HEK293 (cell line): ENCODE results near the gene ALDH16A1.

ENCODE experiments used
- CTCF ChIA-PET: fragments of 350-600 bp; formaldehyde crosslinking; extraction: SDS; loops from one replicate; lab custom pipeline; 2021; ENCODE audit warnings: antibody characterized with exemption; lab: Yijun Ruan, JAX
- POLR2A ChIA-PET: fragments of 300-600 bp; formaldehyde crosslinking; extraction: SDS; loops from one replicate; lab custom pipeline; 2020; ENCODE audit warnings: antibody characterized with exemption, inconsistent platforms; lab: Yijun Ruan, JAX
- H3K27ac ChIP-seq: fragments of 200-500 bp; sonication (Bioruptor generic); 2 replicates; pipeline ENCODE4 v1.5.1; 2014; ENCODE audit warnings: low read depth, low read length, control low read depth, inconsistent platforms; ENCODE audit errors: extremely low read depth
- H3K36me3 ChIP-seq, 2 experiments: fragments of 200-500 bp in 1 of 2; sonication (Bioruptor generic) in 1 of 2; 1 replicate in 1 of 2; 2 replicates in 1 of 2; pipeline ENCODE4 v1.5.1; 2014 to 2017; ENCODE audit warnings: inconsistent platforms in 2 of 2, low read length in 2 of 2; ENCODE audit not compliant: control insufficient read depth in 2 of 2, insufficient read depth in 1 of 2
- H3K4me1 ChIP-seq: fragments of 200-500 bp; sonication (Bioruptor generic); 2 replicates; pipeline ENCODE4 v1.5.1; 2014; ENCODE audit warnings: mild to moderate bottlenecking, low read length, inconsistent platforms; ENCODE audit not compliant: control insufficient read depth, insufficient read depth
- H3K4me3 ChIP-seq: 2 replicates; pipeline ENCODE4 v1.5.1; 2011; ENCODE audit warnings: low read depth, mild to moderate bottlenecking, control low read depth, low read length, moderate library complexity
- H3K9me3 ChIP-seq: fragments of 200-500 bp; sonication (Bioruptor generic); 2 replicates; pipeline ENCODE4 v1.5.1; 2014; ENCODE audit warnings: low read depth, low read length, inconsistent platforms; ENCODE audit not compliant: control insufficient read depth, insufficient read depth
- EGR2 ChIP-seq: fragments of 450-650 bp; formaldehyde crosslinking; IDR thresholded peaks from 2 replicates; pipeline ENCODE4 v1.5.1; 2016; ENCODE audit warnings: low read depth, missing biosample characterization, missing genetic modification characterization
- FEZF1 ChIP-seq: fragments of 450-650 bp; formaldehyde crosslinking; IDR thresholded peaks from 2 replicates; pipeline ENCODE4 v1.5.1; 2016; ENCODE audit warnings: missing biosample characterization, missing genetic modification characterization
- PRDM1 ChIP-seq: fragments of 450-650 bp; formaldehyde crosslinking; IDR thresholded peaks from 2 replicates; pipeline ENCODE4; 2016; ENCODE audit warnings: missing biosample characterization, missing genetic modification characterization
- YY2 ChIP-seq: fragments of 450-650 bp; formaldehyde crosslinking; IDR thresholded peaks from 2 replicates; pipeline ENCODE4 v1.5.1; 2016; ENCODE audit warnings: missing biosample characterization, missing genetic modification characterization
- ZBTB21 ChIP-seq: fragments of 450-650 bp; formaldehyde crosslinking; IDR thresholded peaks from 2 replicates; pipeline ENCODE4 v1.5.1; 2017; ENCODE audit warnings: missing biosample characterization, missing genetic modification characterization
- ZBTB8A ChIP-seq: fragments of 450-650 bp; formaldehyde crosslinking; IDR thresholded peaks from 2 replicates; pipeline ENCODE4 v1.5.1; 2016; ENCODE audit warnings: missing biosample characterization, missing genetic modification characterization
- ZFP69B ChIP-seq: fragments of 450-650 bp; formaldehyde crosslinking; IDR thresholded peaks from 2 replicates; pipeline ENCODE4 v1.5.1; 2016; ENCODE audit warnings: missing biosample characterization, missing genetic modification characterization
- ZNF133 ChIP-seq: fragments of 450-650 bp; formaldehyde crosslinking; IDR thresholded peaks from 2 replicates; pipeline ENCODE4 v1.5.1; 2016; ENCODE audit warnings: missing biosample characterization, missing genetic modification characterization
- ZNF174 ChIP-seq: fragments of 450-650 bp; formaldehyde crosslinking; IDR thresholded peaks from 2 replicates; pipeline ENCODE4 v1.5.0; 2017; ENCODE audit warnings: missing biosample characterization, mild to moderate bottlenecking, missing genetic modification characterization
- ZNF211 ChIP-seq: fragments of 450-650 bp; formaldehyde crosslinking; IDR thresholded peaks from 2 replicates; pipeline ENCODE4 v1.5.1; 2016; ENCODE audit warnings: low read depth, missing biosample characterization, missing genetic modification characterization
- ZNF221 ChIP-seq: fragments of 450-650 bp; formaldehyde crosslinking; IDR thresholded peaks from 2 replicates; pipeline ENCODE4 v1.5.1; 2017; ENCODE audit warnings: missing biosample characterization, missing genetic modification characterization, borderline replicate concordance
- ZNF223 ChIP-seq: fragments of 450-650 bp; formaldehyde crosslinking; IDR thresholded peaks from 2 replicates; pipeline ENCODE4 v1.5.1; 2016; ENCODE audit warnings: missing biosample characterization, missing genetic modification characterization
- ZNF311 ChIP-seq: fragments of 450-650 bp; formaldehyde crosslinking; IDR thresholded peaks from 2 replicates; pipeline ENCODE4 v1.5.1; 2017; ENCODE audit warnings: missing biosample characterization, missing genetic modification characterization, borderline replicate concordance
- ZNF324 ChIP-seq: fragments of 450-650 bp; formaldehyde crosslinking; IDR thresholded peaks from 2 replicates; pipeline ENCODE4 v1.5.1; 2016; ENCODE audit warnings: missing biosample characterization, missing genetic modification characterization
- ZNF398 ChIP-seq: fragments of 450-650 bp; formaldehyde crosslinking; IDR thresholded peaks from 2 replicates; pipeline ENCODE4 v1.5.1; 2017; ENCODE audit warnings: missing biosample characterization, missing genetic modification characterization
- ZNF433 ChIP-seq: fragments of 450-650 bp; formaldehyde crosslinking; IDR thresholded peaks from 2 replicates; pipeline ENCODE4 v1.5.1; 2016; ENCODE audit warnings: missing biosample characterization, missing genetic modification characterization, low read depth
- ZNF514 ChIP-seq: fragments of 450-650 bp; formaldehyde crosslinking; IDR thresholded peaks from 2 replicates; pipeline ENCODE4 v1.5.1; 2016; ENCODE audit warnings: missing biosample characterization, missing genetic modification characterization
- ZNF560 ChIP-seq: fragments of 450-650 bp; formaldehyde crosslinking; IDR thresholded peaks from 2 replicates; pipeline ENCODE4 v1.5.1; 2017; ENCODE audit warnings: missing biosample characterization, missing genetic modification characterization, borderline replicate concordance
- ZNF571 ChIP-seq: fragments of 450-650 bp; formaldehyde crosslinking; IDR thresholded peaks from 2 replicates; pipeline ENCODE4 v1.5.0; 2017; ENCODE audit warnings: missing biosample characterization, missing genetic modification characterization
- ZNF664 ChIP-seq: fragments of 450-650 bp; formaldehyde crosslinking; IDR thresholded peaks from 2 replicates; pipeline ENCODE4 v1.5.1; 2016; ENCODE audit warnings: missing biosample characterization, missing genetic modification characterization
- ZNF830 ChIP-seq: fragments of 450-650 bp; IDR thresholded peaks from 2 replicates; pipeline ENCODE4 v1.5.0; 2018; ENCODE audit warnings: missing biosample characterization, missing genetic modification characterization, low read depth, mild to moderate bottlenecking, moderate library complexity
- ZNF843 ChIP-seq: fragments of 450-650 bp; formaldehyde crosslinking; IDR thresholded peaks from 2 replicates; pipeline ENCODE4 v1.5.1; 2016; ENCODE audit warnings: missing biosample characterization, missing genetic modification characterization
- TF ChIP-seq, protein P1 (sequence below): fragments of 450-650 bp; formaldehyde crosslinking; IDR thresholded peaks from 2 replicates; pipeline ENCODE4 v1.5.1; 2016; ENCODE audit warnings: missing biosample characterization, missing genetic modification characterization, borderline replicate concordance
- TF ChIP-seq, protein P2 (sequence below): fragments of 450-650 bp; formaldehyde crosslinking; IDR thresholded peaks from 2 replicates; pipeline ENCODE4 v1.5.1; 2016; ENCODE audit warnings: missing biosample characterization, missing genetic modification characterization
- TF ChIP-seq, protein P3 (sequence below): fragments of 450-650 bp; formaldehyde crosslinking; IDR thresholded peaks from 2 replicates; pipeline ENCODE4 v1.5.1; 2016; ENCODE audit warnings: missing biosample characterization, missing genetic modification characterization

ALDH16A1 gene

DNA sequence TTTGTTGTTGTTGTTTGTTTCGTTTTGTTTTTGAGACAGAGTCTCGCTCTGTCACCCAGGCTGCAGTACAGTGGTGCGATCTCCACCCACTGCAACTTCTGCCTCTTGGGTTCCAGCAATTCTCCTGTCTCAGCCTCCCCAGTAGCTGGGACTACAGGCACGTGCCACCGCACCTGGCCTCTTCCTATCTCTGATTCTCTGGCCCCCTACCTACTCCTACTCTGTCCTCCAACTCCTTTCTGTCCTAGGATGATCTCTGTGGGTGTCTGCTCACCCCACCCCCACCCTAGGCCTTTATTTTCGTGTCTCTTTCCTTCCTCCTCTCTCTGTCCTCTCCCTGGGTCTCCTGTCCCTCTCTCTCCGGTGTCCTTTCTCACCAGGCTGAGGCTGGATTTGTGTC lies 2.6 kb upstream of the ALDH16A1 start (continued):
- TF ChIP-seq, protein P1, sequence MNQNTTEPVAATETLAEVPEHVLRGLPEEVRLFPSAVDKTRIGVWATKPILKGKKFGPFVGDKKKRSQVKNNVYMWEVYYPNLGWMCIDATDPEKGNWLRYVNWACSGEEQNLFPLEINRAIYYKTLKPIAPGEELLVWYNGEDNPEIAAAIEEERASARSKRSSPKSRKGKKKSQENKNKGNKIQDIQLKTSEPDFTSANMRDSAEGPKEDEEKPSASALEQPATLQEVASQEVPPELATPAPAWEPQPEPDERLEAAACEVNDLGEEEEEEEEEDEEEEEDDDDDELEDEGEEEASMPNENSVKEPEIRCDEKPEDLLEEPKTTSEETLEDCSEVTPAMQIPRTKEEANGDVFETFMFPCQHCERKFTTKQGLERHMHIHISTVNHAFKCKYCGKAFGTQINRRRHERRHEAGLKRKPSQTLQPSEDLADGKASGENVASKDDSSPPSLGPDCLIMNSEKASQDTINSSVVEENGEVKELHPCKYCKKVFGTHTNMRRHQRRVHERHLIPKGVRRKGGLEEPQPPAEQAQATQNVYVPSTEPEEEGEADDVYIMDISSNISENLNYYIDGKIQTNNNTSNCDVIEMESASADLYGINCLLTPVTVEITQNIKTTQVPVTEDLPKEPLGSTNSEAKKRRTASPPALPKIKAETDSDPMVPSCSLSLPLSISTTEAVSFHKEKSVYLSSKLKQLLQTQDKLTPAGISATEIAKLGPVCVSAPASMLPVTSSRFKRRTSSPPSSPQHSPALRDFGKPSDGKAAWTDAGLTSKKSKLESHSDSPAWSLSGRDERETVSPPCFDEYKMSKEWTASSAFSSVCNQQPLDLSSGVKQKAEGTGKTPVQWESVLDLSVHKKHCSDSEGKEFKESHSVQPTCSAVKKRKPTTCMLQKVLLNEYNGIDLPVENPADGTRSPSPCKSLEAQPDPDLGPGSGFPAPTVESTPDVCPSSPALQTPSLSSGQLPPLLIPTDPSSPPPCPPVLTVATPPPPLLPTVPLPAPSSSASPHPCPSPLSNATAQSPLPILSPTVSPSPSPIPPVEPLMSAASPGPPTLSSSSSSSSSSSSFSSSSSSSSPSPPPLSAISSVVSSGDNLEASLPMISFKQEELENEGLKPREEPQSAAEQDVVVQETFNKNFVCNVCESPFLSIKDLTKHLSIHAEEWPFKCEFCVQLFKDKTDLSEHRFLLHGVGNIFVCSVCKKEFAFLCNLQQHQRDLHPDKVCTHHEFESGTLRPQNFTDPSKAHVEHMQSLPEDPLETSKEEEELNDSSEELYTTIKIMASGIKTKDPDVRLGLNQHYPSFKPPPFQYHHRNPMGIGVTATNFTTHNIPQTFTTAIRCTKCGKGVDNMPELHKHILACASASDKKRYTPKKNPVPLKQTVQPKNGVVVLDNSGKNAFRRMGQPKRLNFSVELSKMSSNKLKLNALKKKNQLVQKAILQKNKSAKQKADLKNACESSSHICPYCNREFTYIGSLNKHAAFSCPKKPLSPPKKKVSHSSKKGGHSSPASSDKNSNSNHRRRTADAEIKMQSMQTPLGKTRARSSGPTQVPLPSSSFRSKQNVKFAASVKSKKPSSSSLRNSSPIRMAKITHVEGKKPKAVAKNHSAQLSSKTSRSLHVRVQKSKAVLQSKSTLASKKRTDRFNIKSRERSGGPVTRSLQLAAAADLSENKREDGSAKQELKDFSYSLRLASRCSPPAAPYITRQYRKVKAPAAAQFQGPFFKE: no peak
- TF ChIP-seq ZNF311: no peak
- no peak for TF ChIP-seq ZNF221 (tag by site-specific recombination)
- peak; percentile 69 for TF ChIP-seq EGR2 (tag by site-specific recombination)
- no peak for TF ChIP-seq PRDM1 (tag by site-specific recombination)
- TF ChIP-seq ZFP69B (tag by site-specific recombination): no peak
- no peak for TF ChIP-seq FEZF1 (tag by site-specific recombination)
- TF ChIP-seq ZNF211: no peak
- no peak for TF ChIP-seq ZNF571 (tag by site-specific recombination)
- no peak for TF ChIP-seq ZNF324 (tag by site-specific recombination)
- no peak for TF ChIP-seq ZNF664 (tag by site-specific recombination)
- TF ChIP-seq ZNF830 (tag by site-specific recombination): no peak
- no peak for TF ChIP-seq ZNF133 (tag by site-specific recombination)
- no peak for TF ChIP-seq ZNF433 (tag by site-specific recombination)
- TF ChIP-seq ZNF398 (tag by site-specific recombination): no peak
- TF ChIP-seq ZBTB21: 0 out of 2 replicates have a peak, but pooled peaks have one; percentile 10
- TF ChIP-seq, all 188 proteins: peak for 3

- peak within 1 kb of the TSS; percentile 90 for H3K27ac ChIP-seq
- H3K9me3 ChIP-seq: no peaks in the 10 kb centered on the region
- H3K36me3 ChIP-seq: peaks cover 24 to 43% of the 10 kb centered on the region in 2 experiments
- H3K4me1 ChIP-seq: 0 out of 2 replicates have a peak, but pooled peaks cover 6% of the 10 kb centered on the region
- ChIA-PET POLR2A (interaction anchor here (0.5 to 3.0 kb wide), 23 partner anchors 9 to 458 kb away, joined by 3 to 28 read pairs (median 4); partner anchors contain the start of genes DKKL1, FLT3LG, GYS1 and NOSIP), CTCF (interaction anchor here (0.5 to 2.5 kb wide), 16 partner anchors 7 to 1079 kb away, joined by 3 to 16 read pairs (median 4); partner anchors contain the start of gene FLT3LG)
- peak within 1 kb of the TSS; percentile 69 for H3K4me3 ChIP-seq
- TF ChIP-seq, protein P2, sequence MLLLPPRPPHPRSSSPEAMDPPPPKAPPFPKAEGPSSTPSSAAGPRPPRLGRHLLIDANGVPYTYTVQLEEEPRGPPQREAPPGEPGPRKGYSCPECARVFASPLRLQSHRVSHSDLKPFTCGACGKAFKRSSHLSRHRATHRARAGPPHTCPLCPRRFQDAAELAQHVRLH (tag by site-specific recombination): peak; percentile 98
- no peak for TF ChIP-seq ZNF174 (tag by site-specific recombination)
- TF ChIP-seq YY2 (tag by site-specific recombination): peak; percentile 47
- no peak for TF ChIP-seq ZNF560 (tag by site-specific recombination)
- 0 out of 2 replicates have a peak, but pooled peaks have one; percentile 13 for TF ChIP-seq ZBTB8A
- TF ChIP-seq ZNF514 (tag by site-specific recombination): no peak
- TF ChIP-seq ZNF843 (tag by site-specific recombination): peak; percentile 52; the same call in 1 of the 2 replicates
- TF ChIP-seq, protein P3, sequence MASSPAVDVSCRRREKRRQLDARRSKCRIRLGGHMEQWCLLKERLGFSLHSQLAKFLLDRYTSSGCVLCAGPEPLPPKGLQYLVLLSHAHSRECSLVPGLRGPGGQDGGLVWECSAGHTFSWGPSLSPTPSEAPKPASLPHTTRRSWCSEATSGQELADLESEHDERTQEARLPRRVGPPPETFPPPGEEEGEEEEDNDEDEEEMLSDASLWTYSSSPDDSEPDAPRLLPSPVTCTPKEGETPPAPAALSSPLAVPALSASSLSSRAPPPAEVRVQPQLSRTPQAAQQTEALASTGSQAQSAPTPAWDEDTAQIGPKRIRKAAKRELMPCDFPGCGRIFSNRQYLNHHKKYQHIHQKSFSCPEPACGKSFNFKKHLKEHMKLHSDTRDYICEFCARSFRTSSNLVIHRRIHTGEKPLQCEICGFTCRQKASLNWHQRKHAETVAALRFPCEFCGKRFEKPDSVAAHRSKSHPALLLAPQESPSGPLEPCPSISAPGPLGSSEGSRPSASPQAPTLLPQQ (tag by site-specific recombination): peak; percentile 25; the same call in 1 of the 2 replicates
- TF ChIP-seq ZNF223: no peak
- no peak for TF ChIP-seq ZNF211
Observed at GRCh38 chr19:49451430-49452181, 1.4 kb upstream of the ALDH16A1 start, which contains the start of gene PIH1D1. Gene PIH1D1, minus strand, starts transcription at chr19:49451814. Its CDS starts 240 bp downstream, at chr19:49451574.
